Neuronal stem cell (in vitro differentiated cells): Measurements from ENCODE around the gene KYNU.
"Not testable (repeated sequence)": the region's sequence is repeated elsewhere in the genome, so short reads cannot be mapped to it uniquely, and the experiment has no call there.

Source experiments
- DNase-seq: peaks from one replicate; pipeline ENCODE4 v3.0.0-alpha.2; 2013; ENCODE audit warnings: low spot score
- H2AFZ ChIP-seq: one replicate; pipeline ENCODE4 v1.6.1; 2013; ENCODE audit warnings: mild to moderate bottlenecking, low read length, inconsistent platforms
- H2AK5ac ChIP-seq: 2 replicates; pipeline ENCODE4 v1.6.1; 2013; ENCODE audit warnings: low read depth, mild to moderate bottlenecking, inconsistent platforms, low read length, moderate library complexity, mixed read lengths
- H2BK120ac ChIP-seq: 2 replicates; pipeline ENCODE4 v1.6.1; 2013; ENCODE audit warnings: low read depth, mild to moderate bottlenecking, inconsistent platforms, low read length, moderate library complexity, mixed read lengths
- H2BK12ac ChIP-seq: one replicate; pipeline ENCODE4 v1.6.1; 2013; ENCODE audit warnings: low read length, inconsistent platforms
- H2BK15ac ChIP-seq: 2 replicates; pipeline ENCODE4 v1.6.1; 2013; ENCODE audit warnings: mild to moderate bottlenecking, low read length, inconsistent platforms, mixed read lengths
- H2BK5ac ChIP-seq: one replicate; pipeline ENCODE4 v1.6.1; 2013; ENCODE audit warnings: inconsistent platforms, mild to moderate bottlenecking, low read length, moderate library complexity
- H3K14ac ChIP-seq: one replicate; pipeline ENCODE4 v1.6.1; 2013; ENCODE audit warnings: low read length, inconsistent platforms
- H3K18ac ChIP-seq: 2 replicates; pipeline ENCODE4 v1.6.1; 2013; ENCODE audit warnings: low read length, inconsistent platforms
- H3K23ac ChIP-seq: 2 replicates; pipeline ENCODE4 v1.6.1; 2013; ENCODE audit warnings: low read depth, mild to moderate bottlenecking, mixed read lengths, low read length, inconsistent platforms; ENCODE audit not compliant: poor library complexity
- H3K27ac ChIP-seq: replicated peaks from 3 replicates; pipeline ENCODE4 v1.5.1; 2013; ENCODE audit warnings: low read length, inconsistent platforms
- H3K27me3 ChIP-seq, 3 experiments: 2 replicates each; pipeline ENCODE4 v1.6.1; 2013; ENCODE audit warnings: low read length in 3 of 3, mild to moderate bottlenecking in 2 of 3, inconsistent platforms in 1 of 3, low read depth in 1 of 3, mixed read lengths in 1 of 3, moderate library complexity in 1 of 3; ENCODE audit not compliant: control insufficient read depth in 3 of 3, insufficient read depth in 3 of 3
- H3K36me3 ChIP-seq, 2 donors: replicated peaks in 1 of 2; 2 replicates each; pipeline ENCODE4 v1.6.1; 2013; ENCODE audit warnings: low read length in 2 of 2; ENCODE audit not compliant: control insufficient read depth in 2 of 2, insufficient read depth in 2 of 2
- H3K4ac ChIP-seq: 2 replicates; pipeline ENCODE4 v1.6.1; 2013; ENCODE audit warnings: inconsistent platforms, mild to moderate bottlenecking, low read length, moderate library complexity
- H3K4me1 ChIP-seq, 2 donors: 1 replicate in 1 of 2; 2 replicates in 1 of 2; pipeline ENCODE4 v1.6.1; 2013; ENCODE audit warnings: low read length in 2 of 2, low read depth in 1 of 2; ENCODE audit not compliant: control insufficient read depth in 2 of 2, insufficient read depth in 1 of 2
- H3K4me2 ChIP-seq: one replicate; pipeline ENCODE4 v1.6.1; 2013; ENCODE audit warnings: mild to moderate bottlenecking, low read length, inconsistent platforms; ENCODE audit not compliant: insufficient read depth, poor library complexity, severe bottlenecking
- H3K4me3 ChIP-seq, 2 donors: 2 replicates each; pipeline ENCODE4 v1.5.1; 2013; ENCODE audit warnings: low read length in 2 of 2, mild to moderate bottlenecking in 2 of 2, inconsistent platforms in 1 of 2, moderate library complexity in 1 of 2
- H3K79me1 ChIP-seq: one replicate; pipeline ENCODE4 v1.6.1; 2013; ENCODE audit warnings: low read depth, mild to moderate bottlenecking, inconsistent platforms, low read length, moderate library complexity
- H3K9ac ChIP-seq: one replicate; pipeline ENCODE4 v1.6.1; 2013; ENCODE audit warnings: mild to moderate bottlenecking, low read depth, low read length, inconsistent platforms; ENCODE audit not compliant: poor library complexity
- H3K9me3 ChIP-seq, 2 donors: replicated peaks in 1 of 2; 2 replicates each; pipeline versions ENCODE3 to v1.6.1; 2013; ENCODE audit warnings: low read length in 2 of 2, mild to moderate bottlenecking in 2 of 2, inconsistent platforms in 1 of 2, low read depth in 1 of 2, mixed read lengths in 1 of 2, moderate library complexity in 1 of 2; ENCODE audit not compliant: control insufficient read depth in 2 of 2, insufficient read depth in 1 of 2
- H4K8ac ChIP-seq: one replicate; pipeline ENCODE4 v1.6.1; 2013; ENCODE audit warnings: low read depth, mild to moderate bottlenecking, inconsistent platforms, low read length, moderate library complexity
- H4K91ac ChIP-seq: one replicate; pipeline ENCODE4 v1.6.1; 2013; ENCODE audit warnings: low read length, low read depth, mild to moderate bottlenecking, inconsistent platforms; ENCODE audit not compliant: poor library complexity
- WGBS, 2 donors: extraction: QIAGEN DNeasy Blood & Tissue Kit; methylation state at CpG; one replicate each; pipeline ENCODE4 v1.1.7; 2013; ENCODE audit warnings: missing lambda C conversion rate in 2 of 2, mixed read lengths in 1 of 2; ENCODE audit not compliant: insufficient read length in 2 of 2, insufficient replicate concordance in 1 of 2; ENCODE audit errors: extremely low coverage in 2 of 2; 5-methylcytosine and 5-hydroxymethylcytosine counted together

The KYNU gene

DNA sequence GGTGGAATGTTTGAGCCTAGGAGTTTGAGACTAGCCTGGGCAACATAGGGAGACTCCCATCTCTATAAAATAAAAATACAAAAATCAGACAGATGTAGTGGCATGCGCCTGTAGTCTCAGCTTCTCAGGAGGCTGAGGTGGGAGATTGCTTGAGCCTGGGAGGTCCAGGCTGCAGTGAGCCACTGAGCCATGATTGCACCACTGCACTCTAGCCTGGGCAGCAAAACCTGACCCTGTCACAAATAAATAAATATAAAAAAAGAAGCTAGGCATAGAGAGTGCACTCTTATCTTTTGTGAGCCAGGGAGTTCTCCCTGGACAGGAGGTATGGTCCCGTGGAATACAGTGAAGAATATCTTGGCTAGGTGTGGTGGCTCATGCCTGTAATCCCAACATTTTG lies 11.0 kb upstream of the KYNU start:
- no peak overlapping the region for H2BK5ac ChIP-seq
- H3K23ac ChIP-seq = no peak overlapping the region
- no peaks in the 10 kb centered on the region for H3K79me1 ChIP-seq
- DNase-seq = no peak
- H3K4me3 ChIP-seq = no peak overlapping the region
- no peaks in the 10 kb centered on the region for H3K27me3 ChIP-seq
- H2BK12ac ChIP-seq = no peak overlapping the region
- no CpG with 5 or more reads among the region's 2 CpGs for WGBS, 2 donors
- H2AFZ ChIP-seq = no peak overlapping the region
- no peak overlapping the region for H4K8ac ChIP-seq
- H3K4me2 ChIP-seq = no peak overlapping the region
- no peaks in the 10 kb centered on the region for H3K36me3 ChIP-seq
- H3K4me1 ChIP-seq = no peaks in the 10 kb centered on the region
- no peak overlapping the region for H3K9ac ChIP-seq
- H3K14ac ChIP-seq = no peak overlapping the region
- H3K27ac ChIP-seq = no peak overlapping the region
- H2BK120ac ChIP-seq = no peak overlapping the region
- no peak overlapping the region for H3K18ac ChIP-seq
- no peak overlapping the region for H2BK15ac ChIP-seq
- H3K9me3 ChIP-seq = no peaks in the 10 kb centered on the region
- no peak overlapping the region for H4K91ac ChIP-seq
- H3K4ac ChIP-seq = no peak overlapping the region
- no peak overlapping the region for H2AK5ac ChIP-seq

DNA sequence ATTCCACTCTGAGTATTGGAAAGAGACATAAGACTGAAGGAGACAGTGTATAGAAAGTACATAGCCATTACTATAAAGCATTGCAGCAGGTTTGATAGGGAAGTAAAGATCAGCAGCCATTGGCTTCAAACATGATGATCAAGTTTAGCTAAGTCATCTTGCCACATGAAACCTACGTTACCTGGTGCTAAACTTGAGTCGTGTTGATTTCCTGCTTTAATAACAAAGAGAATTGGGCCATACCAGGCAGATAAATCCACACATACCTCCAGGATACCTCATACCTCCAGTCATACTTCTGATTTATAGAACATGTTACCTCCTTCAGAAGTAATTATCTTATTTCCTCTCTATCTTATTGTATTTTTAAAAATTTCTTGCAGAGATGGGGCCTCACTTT lies 10.3 kb upstream of the KYNU start:
- Histone ChIP-seq H3K4me1 (no peaks in the 10 kb centered on the region), H3K14ac (no peak overlapping the region), H2AFZ (no peak overlapping the region), H3K18ac (no peak overlapping the region), H3K23ac (no peak overlapping the region), H2BK5ac (no peak overlapping the region), H3K4me2 (no peak overlapping the region), H3K9ac (no peak overlapping the region), H3K27me3 (no peaks in the 10 kb centered on the region), H3K36me3 (no peaks in the 10 kb centered on the region), H3K4me3 (no peak overlapping the region), H3K79me1 (no peaks in the 10 kb centered on the region), H3K4ac (no peak overlapping the region), H2BK120ac (no peak overlapping the region), H3K27ac (no peak overlapping the region), H2BK15ac (no peak overlapping the region), H2AK5ac (no peak overlapping the region), H3K9me3 (no peaks in the 10 kb centered on the region), H4K8ac (no peak overlapping the region), H2BK12ac (no peak overlapping the region), H4K91ac (no peak overlapping the region)
- WGBS, 2 donors = no CpG with 5 or more reads among the region's 2 CpGs
- no peak for DNase-seq

DNA sequence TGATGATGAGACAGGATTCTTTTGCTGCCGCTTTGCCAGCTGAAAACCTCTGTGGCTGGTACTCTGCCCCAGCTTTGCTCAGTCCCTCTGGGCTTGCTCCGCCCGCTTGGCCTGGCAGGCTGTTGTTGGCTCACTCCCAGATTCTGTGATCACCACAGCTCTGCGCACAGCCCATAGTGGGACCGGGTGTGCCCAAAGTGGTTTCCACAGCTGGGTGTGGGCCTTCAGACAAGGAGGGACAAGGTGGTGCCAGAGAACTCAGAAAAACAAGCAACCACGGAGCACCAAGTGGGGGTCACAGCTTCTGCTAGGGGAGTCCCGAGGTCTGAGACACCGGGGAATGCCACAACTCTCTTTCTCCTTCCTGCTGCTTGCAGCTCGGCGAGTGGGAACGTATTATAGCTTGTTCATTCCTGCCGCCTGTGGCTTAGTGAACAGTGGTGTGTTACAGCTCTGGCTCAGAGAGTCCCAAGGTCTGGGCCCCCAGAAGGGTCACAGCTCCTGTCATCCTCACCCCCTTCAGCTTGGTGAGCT lies 9.2 kb upstream of the KYNU start:
- H2BK5ac ChIP-seq = no peak overlapping the region
- no peaks in the 10 kb centered on the region for H3K79me1 ChIP-seq
- no peaks in the 10 kb centered on the region for H3K36me3 ChIP-seq
- no peaks in the 10 kb centered on the region for H3K9me3 ChIP-seq
- no peak overlapping the region for H3K27ac ChIP-seq
- H3K4me3 ChIP-seq = no peak overlapping the region
- no peak overlapping the region for H4K91ac ChIP-seq
- no CpG with 5 or more reads among the region's 12 CpGs for WGBS, 2 donors
- H3K23ac ChIP-seq = no peak overlapping the region
- no peak overlapping the region for H2BK120ac ChIP-seq
- DNase-seq = no peak
- H2BK15ac ChIP-seq = no peak overlapping the region
- H3K4me1 ChIP-seq = no peaks in the 10 kb centered on the region
- no peak overlapping the region for H4K8ac ChIP-seq
- no peak overlapping the region for H3K4me2 ChIP-seq
- no peak overlapping the region for H3K14ac ChIP-seq
- H2BK12ac ChIP-seq = no peak overlapping the region
- H2AFZ ChIP-seq = no peak overlapping the region
- H3K4ac ChIP-seq = no peak overlapping the region
- no peak overlapping the region for H3K9ac ChIP-seq
- peak overlapping the region; percentile 6 for H3K18ac ChIP-seq
- no peaks in the 10 kb centered on the region for H3K27me3 ChIP-seq
- H2AK5ac ChIP-seq = no peak overlapping the region

DNA sequence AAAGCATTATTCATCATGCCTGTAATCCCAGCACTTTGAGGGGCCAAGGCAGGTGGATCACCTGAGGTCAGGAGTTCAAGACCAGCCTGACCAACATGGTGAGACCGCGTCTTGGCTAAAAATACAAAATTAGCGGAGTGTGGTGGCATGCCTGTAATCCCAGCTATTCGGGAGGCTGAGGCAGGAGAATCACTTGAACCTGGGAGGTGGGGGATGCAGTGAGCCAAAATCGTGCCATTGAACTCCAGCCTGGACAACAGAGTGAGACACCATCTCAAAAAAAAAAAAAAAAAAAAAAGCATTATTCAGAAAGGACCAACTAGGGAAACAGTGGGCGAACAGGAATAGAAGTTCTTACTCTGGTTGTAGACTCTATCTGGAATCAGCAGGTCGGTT lies 8.4 kb upstream of the KYNU start:
- not testable (repeated sequence) for H3K23ac ChIP-seq, H2AFZ ChIP-seq, H2BK15ac ChIP-seq, H3K36me3 ChIP-seq, H2BK12ac ChIP-seq, H3K4me2 ChIP-seq, H3K79me1 ChIP-seq, H2BK5ac ChIP-seq, H3K4me3 ChIP-seq, H3K27ac ChIP-seq, H3K4ac ChIP-seq, H3K27me3 ChIP-seq, H3K14ac ChIP-seq, H2AK5ac ChIP-seq, H4K8ac ChIP-seq, H3K9ac ChIP-seq, H3K9me3 ChIP-seq, H2BK120ac ChIP-seq, H3K18ac ChIP-seq, H4K91ac ChIP-seq, DNase-seq, H3K4me1 ChIP-seq
- no CpG with 5 or more reads among the region's 7 CpGs for WGBS, 2 donors
